OCI-LY3 (cell line): ENCODE measurements around the gene MAP4.

Source experiments
- CTCF ChIP-seq: fragments of 200-600, 300-600 bp; sonication (generic); IDR thresholded peaks from 2 replicates; pipeline ENCODE4 v1.5.1; 2014; ENCODE audit warnings: antibody characterized with exemption, low read length, low read depth
- EZH2phosphoT487 ChIP-seq: fragments of 200-600 bp; shearing (Covaris generic); IDR thresholded peaks from 2 replicates; pipeline ENCODE4 v1.6.1; 2018; ENCODE audit warnings: antibody characterized with exemption, mixed run types, low read depth

GRCh38 chr3:47863391-47864128 is 152.7 kb downstream of the MAP4 start:
- TF ChIP-seq CTCF (no peak), EZH2phosphoT487 (no peak)
